Mesendoderm (in vitro differentiated cells): ENCODE measurements around the gene ITPR3.

Experiments
- DNase-seq: peaks from one replicate; pipeline ENCODE4 v3.0.0; 2013
- H2AK5ac ChIP-seq: 2 replicates; pipeline ENCODE4 v1.6.1; 2013; ENCODE audit warnings: low read length, inconsistent platforms
- H2BK120ac ChIP-seq: 2 replicates; pipeline ENCODE4 v1.6.1; 2013; ENCODE audit warnings: low read depth, mild to moderate bottlenecking, low read length, moderate library complexity, mixed read lengths
- H2BK15ac ChIP-seq: replicated peaks from 2 replicates; pipeline ENCODE4 v1.6.1; 2013; ENCODE audit warnings: low read depth, mild to moderate bottlenecking, moderate library complexity
- H2BK5ac ChIP-seq: 2 replicates; pipeline ENCODE4 v1.6.1; 2013; ENCODE audit warnings: low read length, inconsistent platforms
- H3K18ac ChIP-seq: 2 replicates; pipeline ENCODE4 v1.6.1; 2013; ENCODE audit warnings: mild to moderate bottlenecking, low read length, mixed read lengths
- H3K23ac ChIP-seq: one replicate; pipeline ENCODE4 v1.6.1; 2013; ENCODE audit warnings: low read length
- H3K27ac ChIP-seq: 2 replicates; pipeline ENCODE4 v1.5.1; 2013; ENCODE audit warnings: low read depth, mild to moderate bottlenecking, inconsistent platforms, low read length, moderate library complexity
- H3K27me3 ChIP-seq: 2 replicates; pipeline ENCODE4 v1.6.1; 2013; ENCODE audit warnings: low read length, control low read depth, mild to moderate bottlenecking, inconsistent platforms; ENCODE audit not compliant: insufficient read depth, poor library complexity
- H3K36me3 ChIP-seq: 2 replicates; pipeline ENCODE4 v1.6.1; 2013; ENCODE audit warnings: low read length, inconsistent platforms; ENCODE audit not compliant: control insufficient read depth, insufficient read depth
- H3K4ac ChIP-seq: one replicate; pipeline ENCODE4 v1.6.1; 2013; ENCODE audit warnings: low read depth, mild to moderate bottlenecking, low read length, moderate library complexity
- H3K4me1 ChIP-seq: 2 replicates; pipeline ENCODE4 v1.6.1; 2013; ENCODE audit warnings: low read depth, low read length, inconsistent platforms; ENCODE audit not compliant: control insufficient read depth
- H3K4me2 ChIP-seq: 2 replicates; pipeline ENCODE4 v1.6.1; 2013; ENCODE audit warnings: low read length
- H3K4me3 ChIP-seq: 2 replicates; pipeline ENCODE4 v1.5.1; 2013; ENCODE audit warnings: mild to moderate bottlenecking, low read length
- H3K56ac ChIP-seq: one replicate; pipeline ENCODE4 v1.6.1; 2013; ENCODE audit warnings: low read length
- H3K79me1 ChIP-seq: 2 replicates; pipeline ENCODE4 v1.6.1; 2013; ENCODE audit warnings: low read length, inconsistent platforms
- H3K79me2 ChIP-seq: 2 replicates; pipeline ENCODE4 v1.6.1; 2013; ENCODE audit warnings: mild to moderate bottlenecking, low read length; ENCODE audit not compliant: control insufficient read depth, insufficient read depth
- H3K9ac ChIP-seq: 2 replicates; pipeline ENCODE4 v1.6.1; 2013; ENCODE audit warnings: low read length, inconsistent platforms
- H4K5ac ChIP-seq: one replicate; pipeline ENCODE4 v1.6.1; 2013; ENCODE audit warnings: low read length
- H4K8ac ChIP-seq: one replicate; pipeline ENCODE4 v1.6.1; 2013; ENCODE audit warnings: low read depth, mild to moderate bottlenecking, control low read depth, low read length, moderate library complexity
- WGBS: extraction: QIAGEN DNeasy Blood & Tissue Kit; methylation state at CpG from one replicate; pipeline ENCODE4 v1.1.7; 2013; ENCODE audit warnings: low lambda C conversion rate, missing lambda C conversion rate; ENCODE audit not compliant: insufficient coverage; ENCODE audit errors: extremely low coverage; 5-methylcytosine and 5-hydroxymethylcytosine counted together

ITPR3 gene

DNA sequence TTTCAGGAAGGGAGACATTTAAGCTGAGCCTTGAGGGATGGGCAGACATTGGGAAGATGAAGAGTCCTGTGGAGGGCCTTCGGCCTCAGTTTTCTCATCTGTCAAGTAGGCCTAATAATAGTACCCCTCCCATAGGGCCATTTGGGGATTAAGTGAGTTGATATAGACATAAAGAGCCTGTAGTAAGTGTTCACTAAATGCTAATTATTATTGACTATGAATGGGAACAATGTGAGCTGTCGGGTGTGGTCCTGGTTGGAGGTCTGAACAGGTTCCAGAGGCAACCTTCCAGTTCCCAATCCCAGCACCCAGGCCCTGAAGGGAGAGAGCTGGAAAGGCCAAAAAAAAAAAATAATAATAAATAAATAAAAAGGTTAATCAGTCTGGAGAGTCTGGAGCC is 14.5 kb upstream of the ITPR3 start:
- Histone ChIP-seq H3K4me3 (no peak overlapping the region), H2AK5ac (no peak overlapping the region), H3K27me3 (no peaks in the 10 kb centered on the region), H3K18ac (no peak overlapping the region), H4K5ac (no peak overlapping the region), H3K23ac (no peak overlapping the region), H3K4ac (no peak overlapping the region), H2BK5ac (no peak overlapping the region), H3K9ac (no peak overlapping the region), H2BK15ac (no peak overlapping the region), H3K36me3 (no peaks in the 10 kb centered on the region), H4K8ac (no peak overlapping the region), H3K79me1 (no peaks in the 10 kb centered on the region), H3K56ac (no peak overlapping the region), H3K4me1 (peaks cover 2% of the 10 kb centered on the region), H2BK120ac (no peak overlapping the region), H3K27ac (no peak overlapping the region), H3K4me2 (no peak overlapping the region), H3K79me2 (no peaks in the 10 kb centered on the region)
- DNase-seq = no peak
- WGBS = no CpG with 5 or more reads among the region's 2 CpGs

DNA sequence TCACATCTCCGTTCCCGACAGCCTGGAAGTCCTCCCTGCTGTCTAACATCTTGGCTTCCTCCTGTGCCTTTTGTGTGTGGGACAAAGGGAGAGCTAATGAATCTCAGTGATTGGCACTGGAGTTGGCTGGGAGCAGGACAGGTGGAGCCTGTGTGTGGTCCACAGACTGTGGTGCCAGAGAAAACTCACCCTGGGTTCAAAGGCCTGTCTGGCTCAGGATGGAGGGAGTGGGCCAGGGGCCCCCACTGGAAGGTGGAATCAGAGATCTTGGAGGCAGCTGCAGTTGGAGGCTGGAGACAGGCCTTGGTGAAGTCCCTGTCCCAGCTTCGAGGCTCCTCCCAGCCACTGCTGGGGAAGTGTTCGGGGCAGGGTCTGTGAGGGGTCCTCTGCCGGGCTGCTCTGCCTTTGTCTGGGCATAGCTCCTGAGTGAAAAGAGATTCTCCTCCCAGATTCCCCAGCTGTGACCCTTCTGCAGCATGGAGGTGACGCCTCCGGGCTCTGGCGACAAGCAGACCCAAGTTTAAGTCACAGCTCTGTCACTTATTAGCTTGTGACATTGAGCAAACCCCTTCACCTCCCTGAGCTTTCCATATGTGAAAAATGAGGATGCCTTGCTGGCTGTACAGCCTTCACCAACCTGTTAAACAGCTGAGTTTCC is 13.9 kb upstream of the ITPR3 start:
- no peak overlapping the region for H3K23ac ChIP-seq
- no peak overlapping the region for H3K56ac ChIP-seq
- no peaks in the 10 kb centered on the region for H3K27me3 ChIP-seq
- H2BK5ac ChIP-seq = no peak overlapping the region
- H3K79me1 ChIP-seq = no peaks in the 10 kb centered on the region
- no peak overlapping the region for H3K18ac ChIP-seq
- peaks cover 2% of the 10 kb centered on the region for H3K4me1 ChIP-seq
- no peak overlapping the region for H2BK15ac ChIP-seq
- H3K36me3 ChIP-seq = no peaks in the 10 kb centered on the region
- no CpG with 5 or more reads among the region's 8 CpGs for WGBS
- H4K5ac ChIP-seq = no peak overlapping the region
- no peak overlapping the region for H2BK120ac ChIP-seq
- H3K9ac ChIP-seq = no peak overlapping the region
- no peak overlapping the region for H3K27ac ChIP-seq
- H3K79me2 ChIP-seq = no peaks in the 10 kb centered on the region
- no peak overlapping the region for H3K4me3 ChIP-seq
- no peak overlapping the region for H2AK5ac ChIP-seq
- H4K8ac ChIP-seq = no peak overlapping the region
- no peak overlapping the region for H3K4ac ChIP-seq
- no peak for DNase-seq
- no peak overlapping the region for H3K4me2 ChIP-seq

DNA sequence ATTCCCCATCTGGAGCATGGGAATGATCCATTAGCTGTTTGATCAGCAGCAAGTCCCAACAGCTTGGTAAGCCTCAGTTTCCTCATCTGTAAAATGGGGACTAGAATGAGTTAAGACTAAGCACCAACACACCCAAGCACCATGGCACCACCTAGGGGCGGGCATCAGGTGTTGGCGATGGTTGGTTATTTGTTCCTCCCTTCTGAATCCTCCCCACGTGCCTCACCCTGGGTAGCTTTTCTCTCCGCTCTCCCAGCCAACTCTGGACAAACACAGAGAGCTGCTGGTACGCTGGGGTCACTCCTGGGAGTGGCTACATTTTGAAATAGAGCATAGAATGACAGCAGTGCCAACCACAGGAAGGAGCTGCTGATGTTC is 13.3 kb upstream of the ITPR3 start:
- no peak overlapping the region for H3K4me3 ChIP-seq
- no peak overlapping the region for H4K5ac ChIP-seq
- no peaks in the 10 kb centered on the region for H3K79me2 ChIP-seq
- peak; percentile 42 for DNase-seq
- no peak overlapping the region for H3K9ac ChIP-seq
- H3K23ac ChIP-seq = no peak overlapping the region
- H3K4me1 ChIP-seq = peaks cover 2% of the 10 kb centered on the region
- H4K8ac ChIP-seq = no peak overlapping the region
- no peak overlapping the region for H3K4ac ChIP-seq
- no peaks in the 10 kb centered on the region for H3K36me3 ChIP-seq
- H3K27me3 ChIP-seq = no peaks in the 10 kb centered on the region
- no peak overlapping the region for H2BK5ac ChIP-seq
- no peak overlapping the region for H2AK5ac ChIP-seq
- no peak overlapping the region for H3K56ac ChIP-seq
- H3K4me2 ChIP-seq = no peak overlapping the region
- H3K79me1 ChIP-seq = no peaks in the 10 kb centered on the region
- no peak overlapping the region for H3K18ac ChIP-seq
- H3K27ac ChIP-seq = no peak overlapping the region
- no peak overlapping the region for H2BK15ac ChIP-seq
- H2BK120ac ChIP-seq = no peak overlapping the region
- WGBS = no CpG with 5 or more reads among the region's 5 CpGs

DNA sequence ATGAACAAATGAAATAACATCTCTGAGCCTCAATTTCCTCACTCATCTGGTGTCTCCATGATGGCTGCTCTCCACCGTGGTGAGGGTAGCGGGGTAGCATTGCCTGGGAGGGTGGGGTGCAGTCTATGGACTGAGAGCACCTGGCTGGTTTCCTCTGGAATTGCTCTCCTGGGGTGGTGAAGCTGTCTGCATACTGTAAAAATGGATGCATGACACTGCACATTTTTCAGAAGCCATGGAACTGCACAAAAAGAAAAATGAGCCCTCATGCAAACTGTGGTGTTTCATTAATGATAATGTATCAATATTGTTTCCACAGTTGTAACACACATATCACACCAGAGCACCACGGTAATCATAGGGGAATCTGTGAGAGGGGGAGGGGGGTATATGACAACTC is 12.1 kb upstream of the ITPR3 start:
- Histone ChIP-seq H3K56ac (no peak overlapping the region), H2BK120ac (no peak overlapping the region), H3K4me3 (no peak overlapping the region), H3K36me3 (no peaks in the 10 kb centered on the region), H3K27ac (no peak overlapping the region), H3K18ac (no peak overlapping the region), H2AK5ac (no peak overlapping the region), H3K79me1 (no peaks in the 10 kb centered on the region), H4K8ac (no peak overlapping the region), H2BK15ac (no peak overlapping the region), H3K4me2 (no peak overlapping the region), H3K79me2 (no peaks in the 10 kb centered on the region), H3K4me1 (peaks cover 2% of the 10 kb centered on the region), H2BK5ac (no peak overlapping the region), H3K27me3 (no peaks in the 10 kb centered on the region), H3K23ac (no peak overlapping the region), H3K9ac (no peak overlapping the region), H4K5ac (no peak overlapping the region), H3K4ac (no peak overlapping the region)
- no CpG with 5 or more reads among the region's 3 CpGs for WGBS
- no peak for DNase-seq

DNA sequence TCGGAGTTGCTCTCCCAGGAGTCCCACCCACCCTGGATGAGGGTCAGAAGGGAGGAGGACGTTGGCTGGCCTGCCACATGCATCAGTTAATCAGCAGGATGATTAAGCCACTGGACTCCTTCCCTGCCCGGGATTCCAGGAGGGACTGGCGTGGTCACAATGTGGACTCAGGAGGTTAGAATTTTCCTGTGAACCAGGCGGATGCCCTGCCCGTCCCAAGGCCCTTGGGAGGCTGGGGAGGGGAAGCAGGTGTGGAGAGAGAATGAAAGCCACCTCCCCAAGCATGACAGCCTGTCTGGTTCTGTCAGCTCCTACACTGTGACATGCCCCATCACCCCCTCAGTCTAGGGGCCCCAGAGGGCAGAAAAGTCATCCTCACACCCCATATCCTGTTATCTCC is 11.6 kb upstream of the ITPR3 start:
- Histone ChIP-seq H3K79me1 (no peaks in the 10 kb centered on the region), H3K27ac (no peak overlapping the region), H2BK5ac (no peak overlapping the region), H3K4me3 (no peak overlapping the region), H3K23ac (no peak overlapping the region), H3K79me2 (no peaks in the 10 kb centered on the region), H4K8ac (no peak overlapping the region), H3K18ac (no peak overlapping the region), H2AK5ac (no peak overlapping the region), H3K36me3 (no peaks in the 10 kb centered on the region), H2BK15ac (no peak overlapping the region), H3K27me3 (no peaks in the 10 kb centered on the region), H4K5ac (no peak overlapping the region), H2BK120ac (no peak overlapping the region), H3K4me1 (peaks cover 2% of the 10 kb centered on the region), H3K4ac (no peak overlapping the region), H3K4me2 (no peak overlapping the region), H3K56ac (no peak overlapping the region), H3K9ac (no peak overlapping the region)
- WGBS = no CpG with 5 or more reads among the region's 6 CpGs
- no peak for DNase-seq

DNA sequence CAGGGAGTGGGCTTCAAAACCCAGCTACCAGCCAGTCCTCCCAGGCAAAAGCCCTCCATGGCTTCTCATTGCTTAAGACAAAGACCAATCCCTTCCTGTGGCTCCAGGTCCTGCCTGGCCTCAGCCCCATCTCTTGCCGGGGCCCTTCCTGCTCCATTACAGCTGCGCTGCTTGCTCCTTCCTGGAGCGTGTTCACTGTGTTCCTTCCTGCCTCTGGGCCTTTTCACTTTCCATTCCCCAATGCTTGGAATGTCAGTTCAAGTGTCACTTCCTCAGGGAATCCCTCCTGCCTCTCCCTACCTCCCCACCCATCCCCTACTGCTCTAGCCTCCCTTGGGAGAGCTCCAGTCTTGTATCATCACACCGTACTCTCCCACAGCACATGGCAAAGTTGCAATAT is 11.1 kb upstream of the ITPR3 start:
- DNase-seq = no peak
- no peak overlapping the region for H3K4me2 ChIP-seq
- no peaks in the 10 kb centered on the region for H3K79me2 ChIP-seq
- no peak overlapping the region for H3K18ac ChIP-seq
- no peak overlapping the region for H3K27ac ChIP-seq
- H2BK5ac ChIP-seq = no peak overlapping the region
- H3K27me3 ChIP-seq = no peaks in the 10 kb centered on the region
- H2BK120ac ChIP-seq = no peak overlapping the region
- no peaks in the 10 kb centered on the region for H3K36me3 ChIP-seq
- H3K23ac ChIP-seq = no peak overlapping the region
- H3K79me1 ChIP-seq = no peaks in the 10 kb centered on the region
- peaks cover 2% of the 10 kb centered on the region for H3K4me1 ChIP-seq
- no peak overlapping the region for H3K4me3 ChIP-seq
- no peak overlapping the region for H4K8ac ChIP-seq
- WGBS = no CpG with 5 or more reads among the region's 4 CpGs
- H3K9ac ChIP-seq = no peak overlapping the region
- H2BK15ac ChIP-seq = no peak overlapping the region
- H3K4ac ChIP-seq = no peak overlapping the region
- no peak overlapping the region for H4K5ac ChIP-seq
- no peak overlapping the region for H3K56ac ChIP-seq
- H2AK5ac ChIP-seq = no peak overlapping the region
